ENCODE results near the gene BCORL1. TPM values are rescaled to one million over a fixed set of nuclear protein-coding genes. Genes with fewer than 3 reads are reported as not detected.
A peak's percentile ranks its signal among the peaks of the same experiment; 100 is the strongest.

Gene BCORL1
- total RNA-seq, 2 donors from 2014 or later = 14.8 to 17.7 TPM

GRCh38 chrX:129997086-129997485, 14.7 kb downstream of the BCORL1 start:
- no peak for DNase-seq (ENCODE audit: low spot score)
- intact Hi-C loops (cut with DNase I) = no loop called here

GRCh38 chrX:129998021-129998420, 15.6 kb downstream of the BCORL1 start:
- intact Hi-C loops (cut with DNase I) = no loop called here
- DNase-seq (ENCODE audit: low spot score) = no peak

- no peak for DNase-seq (ENCODE audit: low spot score)
- intact Hi-C loops (cut with DNase I) = no loop called here
Measured at GRCh38 chrX:130001893-130002292, 19.5 kb downstream of the BCORL1 start.

GRCh38 chrX:130002541-130002940, 20.1 kb downstream of the BCORL1 start:
- no peak for DNase-seq (ENCODE audit: low spot score)
- intact Hi-C loops (cut with DNase I) = no loop called here

GRCh38 chrX:130005089-130005807, 22.8 kb downstream of the BCORL1 start:
- intact Hi-C loops (cut with DNase I) = no loop called here
- no peak for DNase-seq (ENCODE audit: low spot score)

GRCh38 chrX:130009658-130010223, 27.3 kb downstream of the BCORL1 start:
- intact Hi-C loops (cut with DNase I) = no loop called here
- no peak for DNase-seq (ENCODE audit: low spot score)

GRCh38 chrX:130012683-130013082, 30.2 kb downstream of the BCORL1 start:
- DNase-seq (ENCODE audit: low spot score) = no peak
- intact Hi-C loops (cut with DNase I) = no loop called here

- DNase-seq (ENCODE audit: low spot score) = no peak
- intact Hi-C loops (cut with DNase I) = no loop called here
Measured at GRCh38 chrX:130013661-130014060, 31.2 kb downstream of the BCORL1 start.

- intact Hi-C loops (cut with DNase I) = no loop called here
- DNase-seq (ENCODE audit: low spot score) = no peak
Measured at GRCh38 chrX:130014356-130014755, 31.9 kb downstream of the BCORL1 start.

GRCh38 chrX:130014770-130015169, 32.3 kb downstream of the BCORL1 start:
- no peak for DNase-seq (ENCODE audit: low spot score)
- intact Hi-C loops (cut with DNase I) = no loop called here

GRCh38 chrX:130015181-130015580, 32.7 kb downstream of the BCORL1 start:
- DNase-seq (ENCODE audit: low spot score) = no peak
- intact Hi-C loops (cut with DNase I) = no loop called here

- no peak for DNase-seq (ENCODE audit: low spot score)
- intact Hi-C loops (cut with DNase I) = no loop called here
Measured at GRCh38 chrX:130018143-130018542, 35.7 kb downstream of the BCORL1 start.

GRCh38 chrX:130020661-130021324, 38.4 kb downstream of the BCORL1 start:
- intact Hi-C loops (cut with DNase I) = no loop called here
- no peak for DNase-seq (ENCODE audit: low spot score)

GRCh38 chrX:130024127-130024526, 41.7 kb downstream of the BCORL1 start:
- DNase-seq (ENCODE audit: low spot score) = peak; percentile 95
- intact Hi-C loops (cut with DNase I) = no loop called here

GRCh38 chrX:130025256-130025655, 42.8 kb downstream of the BCORL1 start:
- DNase-seq (ENCODE audit: low spot score) = no peak
- intact Hi-C loops (cut with DNase I) = no loop called here

- DNase-seq (ENCODE audit: low spot score) = no peak
- intact Hi-C loops (cut with DNase I) = no loop called here
Measured at GRCh38 chrX:130027569-130027968, 45.1 kb downstream of the BCORL1 start.

GRCh38 chrX:130028196-130028595, 45.8 kb downstream of the BCORL1 start:
- peak; percentile 87 for DNase-seq (ENCODE audit: low spot score)
- intact Hi-C loops (cut with DNase I) = loop anchor here in 1 of 2 donors (2.0 kb wide), 1 partner anchor 73 kb away; no protein-coding TSS in a partner anchor

- intact Hi-C loops (cut with DNase I) = no loop called here
Measured at GRCh38 chrX:130030826-130031225, 48.4 kb downstream of the BCORL1 start.

GRCh38 chrX:130032552-130032951, 50.1 kb downstream of the BCORL1 start:
- intact Hi-C loops (cut with DNase I) = no loop called here
- DNase-seq (ENCODE audit: low spot score) = no peak

More at GRCh38 chrX:130030826-130031225, 48.4 kb downstream of the BCORL1 start:
- no peak for DNase-seq (ENCODE audit: low spot score)

- DNase-seq (ENCODE audit: low spot score) = no peak
- intact Hi-C loops (cut with DNase I) = no loop called here
Measured at GRCh38 chrX:130034178-130034577, 51.7 kb downstream of the BCORL1 start.

GRCh38 chrX:130039847-130040246, 57.4 kb downstream of the BCORL1 start:
- intact Hi-C loops (cut with DNase I) = no loop called here
- DNase-seq (ENCODE audit: low spot score) = no peak

All from posterior vena cava (tissue), 2 donors.